GM12874 (cell line): ENCODE data around the gene C5AR1.

Experiments
- TF ChIP-seq, protein P1 (sequence below): IDR thresholded peaks from 2 replicates; pipeline ENCODE4 v1.5.1; 2011; ENCODE audit warnings: low read depth, mild to moderate bottlenecking, control low read depth, low read length, moderate library complexity; ENCODE audit not compliant: insufficient read depth

Gene C5AR1

DNA sequence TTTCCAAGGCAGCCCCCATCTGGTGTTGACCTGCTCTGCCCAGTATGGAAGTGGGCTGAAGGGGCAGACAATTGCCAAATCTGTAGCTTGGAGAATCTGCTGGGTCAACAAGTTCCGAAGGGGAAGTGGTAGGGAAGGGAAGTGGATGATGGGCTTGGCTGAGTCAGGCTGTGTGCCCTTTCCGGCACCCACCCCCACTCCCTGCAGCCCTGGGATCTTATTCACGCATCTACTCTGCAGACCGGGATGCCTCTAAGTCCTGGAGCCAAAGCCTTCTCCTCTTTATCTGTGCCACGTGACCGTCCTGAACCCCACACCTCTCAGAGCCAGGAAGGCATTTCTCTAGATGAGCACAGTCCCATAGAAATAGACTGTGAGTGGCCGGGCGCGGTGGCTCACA lies 14.8 kb downstream of the C5AR1 start:
- TF ChIP-seq, protein P1, sequence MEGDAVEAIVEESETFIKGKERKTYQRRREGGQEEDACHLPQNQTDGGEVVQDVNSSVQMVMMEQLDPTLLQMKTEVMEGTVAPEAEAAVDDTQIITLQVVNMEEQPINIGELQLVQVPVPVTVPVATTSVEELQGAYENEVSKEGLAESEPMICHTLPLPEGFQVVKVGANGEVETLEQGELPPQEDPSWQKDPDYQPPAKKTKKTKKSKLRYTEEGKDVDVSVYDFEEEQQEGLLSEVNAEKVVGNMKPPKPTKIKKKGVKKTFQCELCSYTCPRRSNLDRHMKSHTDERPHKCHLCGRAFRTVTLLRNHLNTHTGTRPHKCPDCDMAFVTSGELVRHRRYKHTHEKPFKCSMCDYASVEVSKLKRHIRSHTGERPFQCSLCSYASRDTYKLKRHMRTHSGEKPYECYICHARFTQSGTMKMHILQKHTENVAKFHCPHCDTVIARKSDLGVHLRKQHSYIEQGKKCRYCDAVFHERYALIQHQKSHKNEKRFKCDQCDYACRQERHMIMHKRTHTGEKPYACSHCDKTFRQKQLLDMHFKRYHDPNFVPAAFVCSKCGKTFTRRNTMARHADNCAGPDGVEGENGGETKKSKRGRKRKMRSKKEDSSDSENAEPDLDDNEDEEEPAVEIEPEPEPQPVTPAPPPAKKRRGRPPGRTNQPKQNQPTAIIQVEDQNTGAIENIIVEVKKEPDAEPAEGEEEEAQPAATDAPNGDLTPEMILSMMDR = no peak

DNA sequence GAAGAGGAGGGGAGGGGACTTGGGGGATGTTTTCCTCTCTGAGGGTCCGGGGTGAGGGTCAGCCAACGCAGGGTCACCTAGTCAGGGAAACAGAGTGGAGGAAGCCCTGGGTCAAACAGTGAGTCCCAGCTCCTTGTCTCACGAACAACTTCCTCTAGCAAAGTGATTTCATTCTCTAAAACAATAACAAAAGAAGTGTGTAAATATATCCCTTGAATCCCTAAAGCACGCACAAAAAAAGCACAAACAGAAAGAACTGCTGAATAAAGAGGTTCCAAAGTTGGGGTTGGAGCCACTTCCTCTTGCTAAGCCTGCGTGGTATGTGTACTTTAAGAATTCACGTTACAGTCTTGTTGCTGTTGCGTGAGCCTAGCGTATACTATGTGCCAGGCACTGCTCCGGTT lies 20.8 kb downstream of the C5AR1 start:
- TF ChIP-seq, protein P1 = no peak

DNA sequence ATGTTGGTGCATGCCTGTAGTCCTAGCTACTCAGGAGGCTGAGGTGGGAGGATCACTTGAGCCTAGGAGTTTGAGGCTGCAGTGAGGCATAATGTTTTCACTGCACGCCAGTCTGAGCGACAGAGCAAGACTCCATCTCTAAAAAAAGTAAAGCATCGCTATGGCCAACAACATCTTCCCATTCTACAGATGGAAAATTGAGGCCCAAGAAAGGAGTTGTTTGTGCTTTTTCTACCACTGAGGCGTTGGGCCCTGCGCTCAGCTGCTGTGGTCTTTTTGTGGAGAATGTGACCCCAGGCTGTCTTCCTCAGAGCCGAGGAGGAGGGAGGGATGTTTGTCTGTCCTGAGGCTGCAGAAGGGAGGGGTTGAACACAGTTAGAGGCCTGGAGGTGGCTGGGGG lies 21.8 kb downstream of the C5AR1 start:
- TF ChIP-seq, protein P1 = no peak

DNA sequence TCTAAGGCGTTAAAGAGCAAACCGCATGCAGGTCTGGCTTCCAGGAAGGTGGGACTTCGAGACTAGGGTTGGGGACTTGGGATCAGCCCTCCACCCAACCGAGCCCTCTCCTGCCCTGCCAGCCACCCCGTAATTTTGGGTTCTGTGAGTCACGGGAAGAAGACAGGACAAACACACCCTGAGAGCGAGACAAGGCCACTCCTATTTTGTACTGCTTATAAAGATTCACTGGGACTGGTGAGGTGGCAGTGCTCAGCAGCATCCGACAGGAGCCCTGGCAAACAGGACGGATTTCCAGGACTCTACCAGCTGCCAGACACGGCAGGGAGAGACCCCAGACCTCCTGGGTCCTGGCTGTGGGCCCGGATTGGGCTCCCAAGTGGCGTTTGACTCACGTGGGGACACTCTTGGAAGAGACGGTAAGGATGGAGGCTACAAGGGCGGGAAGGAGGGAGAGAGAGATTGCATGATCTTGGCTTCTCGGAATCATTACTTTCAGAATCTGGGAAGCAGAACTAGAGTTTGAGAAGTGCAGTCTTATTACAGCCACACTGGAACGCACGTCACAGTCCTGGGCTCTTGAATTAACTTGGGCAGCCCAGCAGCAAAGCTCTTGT lies 22.4 kb downstream of the C5AR1 start, which contains the start of gene C5AR2:
Gene C5AR2, plus strand, starts transcription at position 245 of the 617 bp plus-strand sequence. CDS start 8,625 bp downstream, outside the sequence.
- TF ChIP-seq, protein P1 = no peak

DNA sequence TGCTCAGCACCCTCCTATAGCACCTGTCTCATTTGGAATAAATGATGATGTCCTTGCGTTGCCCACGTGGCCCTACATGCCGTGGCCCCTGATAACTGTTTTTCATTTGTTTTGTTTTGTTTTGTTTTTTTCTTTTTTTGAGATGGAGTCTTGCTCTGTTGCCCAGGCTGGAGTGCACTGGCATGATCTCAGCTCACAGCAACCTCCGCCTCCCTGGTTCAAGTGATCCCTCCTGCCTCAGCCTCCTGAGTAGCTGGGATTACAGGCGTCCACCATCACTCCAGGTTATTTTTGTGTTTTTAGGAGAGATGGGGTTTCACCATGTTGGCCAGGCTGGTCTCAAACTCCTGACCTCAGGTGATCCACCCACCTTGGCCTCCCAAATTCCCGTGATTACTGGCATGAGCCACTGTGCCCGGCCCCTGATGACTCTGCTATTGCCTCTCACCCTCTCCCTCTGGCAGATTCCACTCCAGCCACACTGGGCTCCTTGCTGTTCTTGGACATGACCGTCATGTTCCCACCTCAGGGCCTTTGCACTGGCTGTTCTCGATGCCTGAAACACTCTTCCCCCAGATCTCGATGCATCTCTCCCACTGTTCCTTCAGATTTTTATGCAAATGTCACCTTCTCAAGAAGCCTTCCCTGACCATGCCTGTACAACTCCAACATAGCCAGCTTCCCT lies 29.7 kb downstream of the C5AR1 start:
- TF ChIP-seq, protein P1 = no peak

DNA sequence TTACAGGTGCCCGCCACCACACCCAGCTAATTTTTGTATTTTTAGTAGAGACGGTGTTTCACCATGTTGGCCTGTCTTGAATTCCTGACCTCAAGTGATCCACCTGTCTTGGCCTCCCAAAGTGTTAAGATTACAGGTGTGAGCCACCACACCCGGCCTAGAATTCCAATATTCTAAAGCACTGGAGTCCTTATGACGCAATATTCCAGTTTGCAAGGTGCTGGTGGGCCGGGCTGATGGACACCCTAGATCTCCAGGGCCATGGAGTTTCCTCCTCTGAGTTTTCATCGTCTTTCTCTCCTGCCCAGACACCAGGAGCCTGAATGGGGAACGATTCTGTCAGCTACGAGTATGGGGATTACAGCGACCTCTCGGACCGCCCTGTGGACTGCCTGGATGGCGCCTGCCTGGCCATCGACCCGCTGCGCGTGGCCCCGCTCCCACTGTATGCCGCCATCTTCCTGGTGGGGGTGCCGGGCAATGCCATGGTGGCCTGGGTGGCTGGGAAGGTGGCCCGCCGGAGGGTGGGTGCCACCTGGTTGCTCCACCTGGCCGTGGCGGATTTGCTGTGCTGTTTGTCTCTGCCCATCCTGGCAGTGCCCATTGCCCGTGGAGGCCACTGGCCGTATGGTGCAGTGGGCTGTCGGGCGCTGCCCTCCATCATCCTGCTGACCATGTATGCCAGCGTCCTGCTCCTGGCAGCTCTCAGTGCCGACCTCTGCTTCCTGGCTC lies 31.0 kb downstream of the C5AR1 start:
- TF ChIP-seq, protein P1 = no peak

DNA sequence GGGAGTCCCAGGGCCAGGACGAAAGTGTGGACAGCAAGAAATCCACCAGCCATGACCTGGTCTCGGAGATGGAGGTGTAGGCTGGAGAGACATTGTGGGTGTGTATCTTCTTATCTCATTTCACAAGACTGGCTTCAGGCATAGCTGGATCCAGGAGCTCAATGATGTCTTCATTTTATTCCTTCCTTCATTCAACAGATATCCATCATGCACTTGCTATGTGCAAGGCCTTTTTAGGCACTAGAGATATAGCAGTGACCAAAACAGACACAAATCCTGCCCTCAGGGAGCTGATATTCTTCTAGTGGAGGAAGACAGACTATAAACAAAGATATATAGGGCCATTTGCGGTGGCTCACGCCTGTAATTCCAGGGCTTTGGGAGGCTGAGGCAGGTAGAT lies 32.1 kb downstream of the C5AR1 start:
- TF ChIP-seq, protein P1 = no peak
